ENCODE results near the gene ARHGEF2. TPM values are rescaled to one million over a fixed set of nuclear protein-coding genes. Genes with fewer than 3 reads are reported as not detected.

ARHGEF2 gene
- total and polyA plus RNA-seq, 2 donors: 42.3 to 58.5 TPM

- peaks cover 7 to 63% of the 10 kb centered on the region in 2 donors for H3K4me1 ChIP-seq (ENCODE audit: control insufficient read depth in 2 of 2, insufficient read depth in 2 of 2, low read length in 2 of 2)
These were observed 35.7 kb downstream of the ARHGEF2 start for GRCh38 chr1:155942578-155943141.

GRCh38 chr1:155941845-155942531 lies 36.4 kb downstream of the ARHGEF2 start:
- Histone ChIP-seq H3K4me1 (ENCODE audit: control insufficient read depth in 2 of 2, insufficient read depth in 2 of 2, low read length in 2 of 2) (peaks cover 7 to 57% of the 10 kb centered on the region in 2 donors), H3K9me3 (ENCODE audit: control insufficient read depth in 2 of 2, insufficient read depth in 1 of 2, low read length in 1 of 2) (no peaks in the 10 kb centered on the region), H3K36me3 (ENCODE audit: control insufficient read depth in 2 of 2, insufficient read depth in 2 of 2, low read length in 1 of 2) (peaks cover 9 to 15% of the 10 kb centered on the region in 2 donors), H3K27me3 (ENCODE audit: control insufficient read depth in 2 of 2, insufficient read depth in 1 of 2, low read length in 1 of 2) (no peaks in the 10 kb centered on the region), H3K4me3 (ENCODE audit: low read length in 2 of 2) (no peak overlapping the region), H3K27ac (ENCODE audit: low read depth in 1 of 2, low read length in 1 of 2) (no peak overlapping the region)
- 95% methylated on average over 29 of the region's 29 CpGs for WGBS
- no peak for DNase-seq (ENCODE audit: low read depth in 6 of 9, low spot score in 9 of 9)

More at GRCh38 chr1:155942578-155943141, 35.7 kb downstream of the ARHGEF2 start:
- Histone ChIP-seq H3K9me3 (ENCODE audit: control insufficient read depth in 2 of 2, insufficient read depth in 1 of 2, low read length in 1 of 2) (no peaks in the 10 kb centered on the region), H3K4me3 (ENCODE audit: low read length in 2 of 2) (no peak overlapping the region), H3K36me3 (ENCODE audit: control insufficient read depth in 2 of 2, insufficient read depth in 2 of 2, low read length in 1 of 2) (peaks cover 16 to 22% of the 10 kb centered on the region in 2 donors), H3K27me3 (ENCODE audit: control insufficient read depth in 2 of 2, insufficient read depth in 1 of 2, low read length in 1 of 2) (no peaks in the 10 kb centered on the region), H3K27ac (ENCODE audit: low read depth in 1 of 2, low read length in 1 of 2) (no peak overlapping the region)
- 96% methylated on average over 11 of the region's 11 CpGs for WGBS
- no peak for DNase-seq (ENCODE audit: low read depth in 6 of 9, low spot score in 9 of 9)

GRCh38 chr1:155940993-155941844 lies 37.1 kb downstream of the ARHGEF2 start, which contains the start of gene RXFP4:
TSS of gene RXFP4 (plus strand) at chr1:155941638. CDS start at chr1:155941710, 72 bp downstream.
- Histone ChIP-seq H3K36me3 (ENCODE audit: control insufficient read depth in 2 of 2, insufficient read depth in 2 of 2, low read length in 1 of 2) (peaks cover 3 to 8% of the 10 kb centered on the region in 2 donors), H3K9me3 (ENCODE audit: control insufficient read depth in 2 of 2, insufficient read depth in 1 of 2, low read length in 1 of 2) (no peaks in the 10 kb centered on the region), H3K4me1 (ENCODE audit: control insufficient read depth in 2 of 2, insufficient read depth in 2 of 2, low read length in 2 of 2) (peaks cover under 1 to 49% of the 10 kb centered on the region in 2 donors), H3K27me3 (ENCODE audit: control insufficient read depth in 2 of 2, insufficient read depth in 1 of 2, low read length in 1 of 2) (no peaks in the 10 kb centered on the region), H3K4me3 (ENCODE audit: low read length in 2 of 2) (no peak within 1 kb of the TSS), H3K27ac (ENCODE audit: low read depth in 1 of 2, low read length in 1 of 2) (no peak within 1 kb of the TSS)
- DNase-seq (ENCODE audit: low read depth in 6 of 9, low spot score in 9 of 9): no peak
- WGBS: 88% methylated on average over 11 of the region's 11 CpGs

GRCh38 chr1:155940482-155940992 lies 37.8 kb downstream of the ARHGEF2 start:
- 72% methylated on average over 4 of the region's 4 CpGs for WGBS
- H3K9me3 ChIP-seq (ENCODE audit: control insufficient read depth in 2 of 2, insufficient read depth in 1 of 2, low read length in 1 of 2): no peaks in the 10 kb centered on the region
- peaks cover 0 to 42% of the 10 kb centered on the region in 2 donors for H3K4me1 ChIP-seq (ENCODE audit: control insufficient read depth in 2 of 2, insufficient read depth in 2 of 2, low read length in 2 of 2)
- no peaks in the 10 kb centered on the region for H3K27me3 ChIP-seq (ENCODE audit: control insufficient read depth in 2 of 2, insufficient read depth in 1 of 2, low read length in 1 of 2)
- no peak overlapping the region for H3K27ac ChIP-seq (ENCODE audit: low read depth in 1 of 2, low read length in 1 of 2)
- H3K4me3 ChIP-seq (ENCODE audit: low read length in 2 of 2): no peak overlapping the region
- DNase-seq (ENCODE audit: low read depth in 6 of 9, low spot score in 9 of 9): no peak
- peaks cover 2 to 3% of the 10 kb centered on the region in 2 donors for H3K36me3 ChIP-seq (ENCODE audit: control insufficient read depth in 2 of 2, insufficient read depth in 2 of 2, low read length in 1 of 2)

GRCh38 chr1:155938220-155938627 lies 40.1 kb downstream of the ARHGEF2 start:
- no peaks in the 10 kb centered on the region for H3K27me3 ChIP-seq (ENCODE audit: control insufficient read depth in 2 of 2, insufficient read depth in 1 of 2, low read length in 1 of 2)
- H3K4me1 ChIP-seq (ENCODE audit: control insufficient read depth in 2 of 2, insufficient read depth in 2 of 2, low read length in 2 of 2): peaks cover 7 to 39% of the 10 kb centered on the region in 2 donors
- H3K27ac ChIP-seq (ENCODE audit: low read depth in 1 of 2, low read length in 1 of 2): no peak overlapping the region
- 0% methylated on average over 1 of the region's 1 CpG for whole genome bisulfite sequencing
- H3K9me3 ChIP-seq (ENCODE audit: control insufficient read depth in 2 of 2, insufficient read depth in 1 of 2, low read length in 1 of 2): no peaks in the 10 kb centered on the region
- no peak overlapping the region for H3K4me3 ChIP-seq (ENCODE audit: low read length in 2 of 2)
- peaks cover 2 to 3% of the 10 kb centered on the region in 2 donors for H3K36me3 ChIP-seq (ENCODE audit: control insufficient read depth in 2 of 2, insufficient read depth in 2 of 2, low read length in 1 of 2)
- peak; percentile 18 to 81 (median 55) for DNase-seq (ENCODE audit: low read depth in 6 of 9, low spot score in 9 of 9)

- DNase-seq (ENCODE audit: low read depth in 6 of 9, low spot score in 9 of 9): no peak
- peak overlapping the region; percentile 78 to 90 for H3K4me3 ChIP-seq (ENCODE audit: low read length in 2 of 2)
- peak overlapping the region; percentile 87 to 95 for H3K27ac ChIP-seq (ENCODE audit: low read depth in 1 of 2, low read length in 1 of 2)
- peaks cover 15 to 35% of the 10 kb centered on the region in 2 donors for H3K4me1 ChIP-seq (ENCODE audit: control insufficient read depth in 2 of 2, insufficient read depth in 2 of 2, low read length in 2 of 2)
- no peaks in the 10 kb centered on the region for H3K27me3 ChIP-seq (ENCODE audit: control insufficient read depth in 2 of 2, insufficient read depth in 1 of 2, low read length in 1 of 2)
- 92% methylated on average over 24 of the region's 24 CpGs for WGBS
- H3K36me3 ChIP-seq (ENCODE audit: control insufficient read depth in 2 of 2, insufficient read depth in 2 of 2, low read length in 1 of 2): peaks cover 16 to 33% of the 10 kb centered on the region in 2 donors
- H3K9me3 ChIP-seq (ENCODE audit: control insufficient read depth in 2 of 2, insufficient read depth in 1 of 2, low read length in 1 of 2): no peaks in the 10 kb centered on the region
These were observed 43.3 kb downstream of the ARHGEF2 start for GRCh38 chr1:155934936-155935590.

- peaks cover 20 to 37% of the 10 kb centered on the region in 2 donors for H3K36me3 ChIP-seq (ENCODE audit: control insufficient read depth in 2 of 2, insufficient read depth in 2 of 2, low read length in 1 of 2)
- DNase-seq (ENCODE audit: low read depth in 6 of 9, low spot score in 9 of 9): peak; percentile 96 to 99 (median 97)
- peak within 1 kb of the TSS; percentile 95 to 96 for H3K27ac ChIP-seq (ENCODE audit: low read depth in 1 of 2, low read length in 1 of 2)
- 2% methylated on average over 50 of the region's 50 CpGs for WGBS
- no peaks in the 10 kb centered on the region for H3K27me3 ChIP-seq (ENCODE audit: control insufficient read depth in 2 of 2, insufficient read depth in 1 of 2, low read length in 1 of 2)
- peaks cover 15 to 33% of the 10 kb centered on the region in 2 donors for H3K4me1 ChIP-seq (ENCODE audit: control insufficient read depth in 2 of 2, insufficient read depth in 2 of 2, low read length in 2 of 2)
- peak within 1 kb of the TSS; percentile 78 to 90 for H3K4me3 ChIP-seq (ENCODE audit: low read length in 2 of 2)
- H3K9me3 ChIP-seq (ENCODE audit: control insufficient read depth in 2 of 2, insufficient read depth in 1 of 2, low read length in 1 of 2): no peaks in the 10 kb centered on the region
These were observed 44.0 kb downstream of the ARHGEF2 start, which contains the start of gene KHDC4 for GRCh38 chr1:155934097-155934935. TSS of gene KHDC4 (minus strand) at chr1:155934413. CDS start at chr1:155934373, 40 bp downstream.
